HL-60 (cell line): ENCODE measurements around the gene CCK.

ENCODE experiments used
- GABPA ChIP-seq: IDR thresholded peaks from 2 replicates; pipeline ENCODE4 v1.6.1; 2012; ENCODE audit warnings: low read depth
- POLR2AphosphoS5 ChIP-seq: IDR thresholded peaks from 2 replicates; pipeline ENCODE4 v1.6.1; 2012; ENCODE audit warnings: low read depth
- SPI1 ChIP-seq: IDR thresholded peaks from 2 replicates; pipeline ENCODE4 v1.6.1; 2012; ENCODE audit warnings: low read depth, mild to moderate bottlenecking, borderline replicate concordance
- TF ChIP-seq, protein P1 (sequence below): IDR thresholded peaks from one replicate; pipeline ENCODE4 v1.5.1; 2011; ENCODE audit warnings: low read length, control low read depth, inconsistent platforms; ENCODE audit not compliant: insufficient read depth

DNA sequence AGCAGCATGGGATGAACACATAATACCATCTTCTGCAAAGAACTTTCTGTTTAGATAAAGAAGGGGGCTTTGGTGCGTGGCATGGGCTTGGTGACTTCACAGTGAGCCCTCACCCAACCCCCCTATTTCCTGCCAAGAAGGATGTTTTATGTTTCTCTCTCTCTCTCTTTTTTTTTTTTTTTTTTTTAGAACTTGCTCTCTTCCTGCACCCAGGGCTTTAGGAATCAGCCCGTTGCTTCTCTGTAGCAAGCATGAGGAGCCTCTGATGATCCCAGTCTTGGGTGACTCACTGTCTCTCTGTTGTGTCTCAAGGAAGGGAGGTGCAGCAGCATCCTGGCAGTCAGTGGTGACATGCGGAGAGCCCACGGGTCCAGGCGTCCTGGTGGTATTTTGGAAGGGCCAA is 49.1 kb downstream of the CCK start:
- TF ChIP-seq, protein P1, sequence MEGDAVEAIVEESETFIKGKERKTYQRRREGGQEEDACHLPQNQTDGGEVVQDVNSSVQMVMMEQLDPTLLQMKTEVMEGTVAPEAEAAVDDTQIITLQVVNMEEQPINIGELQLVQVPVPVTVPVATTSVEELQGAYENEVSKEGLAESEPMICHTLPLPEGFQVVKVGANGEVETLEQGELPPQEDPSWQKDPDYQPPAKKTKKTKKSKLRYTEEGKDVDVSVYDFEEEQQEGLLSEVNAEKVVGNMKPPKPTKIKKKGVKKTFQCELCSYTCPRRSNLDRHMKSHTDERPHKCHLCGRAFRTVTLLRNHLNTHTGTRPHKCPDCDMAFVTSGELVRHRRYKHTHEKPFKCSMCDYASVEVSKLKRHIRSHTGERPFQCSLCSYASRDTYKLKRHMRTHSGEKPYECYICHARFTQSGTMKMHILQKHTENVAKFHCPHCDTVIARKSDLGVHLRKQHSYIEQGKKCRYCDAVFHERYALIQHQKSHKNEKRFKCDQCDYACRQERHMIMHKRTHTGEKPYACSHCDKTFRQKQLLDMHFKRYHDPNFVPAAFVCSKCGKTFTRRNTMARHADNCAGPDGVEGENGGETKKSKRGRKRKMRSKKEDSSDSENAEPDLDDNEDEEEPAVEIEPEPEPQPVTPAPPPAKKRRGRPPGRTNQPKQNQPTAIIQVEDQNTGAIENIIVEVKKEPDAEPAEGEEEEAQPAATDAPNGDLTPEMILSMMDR = no peak
- TF ChIP-seq POLR2AphosphoS5 (no peak), GABPA (no peak), SPI1 (no peak)
